ENCODE results near the gene MT2A.

Gene MT2A

GRCh38 chr16:56608043-56608875, at the start of gene MT2A:
Gene MT2A, plus strand, starts transcription at chr16:56608584. Its CDS starts 72 bp downstream, at chr16:56608656.
- TF ChIP-seq, protein P1, sequence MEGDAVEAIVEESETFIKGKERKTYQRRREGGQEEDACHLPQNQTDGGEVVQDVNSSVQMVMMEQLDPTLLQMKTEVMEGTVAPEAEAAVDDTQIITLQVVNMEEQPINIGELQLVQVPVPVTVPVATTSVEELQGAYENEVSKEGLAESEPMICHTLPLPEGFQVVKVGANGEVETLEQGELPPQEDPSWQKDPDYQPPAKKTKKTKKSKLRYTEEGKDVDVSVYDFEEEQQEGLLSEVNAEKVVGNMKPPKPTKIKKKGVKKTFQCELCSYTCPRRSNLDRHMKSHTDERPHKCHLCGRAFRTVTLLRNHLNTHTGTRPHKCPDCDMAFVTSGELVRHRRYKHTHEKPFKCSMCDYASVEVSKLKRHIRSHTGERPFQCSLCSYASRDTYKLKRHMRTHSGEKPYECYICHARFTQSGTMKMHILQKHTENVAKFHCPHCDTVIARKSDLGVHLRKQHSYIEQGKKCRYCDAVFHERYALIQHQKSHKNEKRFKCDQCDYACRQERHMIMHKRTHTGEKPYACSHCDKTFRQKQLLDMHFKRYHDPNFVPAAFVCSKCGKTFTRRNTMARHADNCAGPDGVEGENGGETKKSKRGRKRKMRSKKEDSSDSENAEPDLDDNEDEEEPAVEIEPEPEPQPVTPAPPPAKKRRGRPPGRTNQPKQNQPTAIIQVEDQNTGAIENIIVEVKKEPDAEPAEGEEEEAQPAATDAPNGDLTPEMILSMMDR (IDR thresholded peaks at IDR 0.05; ENCODE audit: low read length, missing control alignments) = no peak
- peak within 1 kb of the TSS; percentile 89 for H3K4me3 ChIP-seq (replicated peaks; ENCODE audit: low read depth, low read length)
- DNase-seq (ENCODE audit: low read depth) = peak; percentile 97

DNA sequence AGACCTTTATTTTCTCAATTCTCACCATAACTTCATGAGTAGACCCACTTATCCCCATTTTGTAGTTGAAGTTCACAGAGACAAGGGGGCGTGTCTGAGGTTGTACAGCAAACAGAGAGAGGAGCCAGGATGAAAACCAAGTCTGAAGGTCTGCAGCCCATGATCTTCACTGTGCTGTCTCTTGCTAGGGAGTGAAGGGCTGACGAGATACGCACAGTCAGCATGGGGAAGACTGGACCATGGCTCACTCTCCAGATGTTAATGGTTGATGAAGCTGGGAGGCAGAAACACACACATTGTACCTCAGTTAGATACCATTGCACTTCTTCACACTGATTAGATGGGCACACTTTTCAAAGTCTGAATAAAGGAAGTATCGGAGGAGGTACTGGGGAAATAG, 49.3 kb upstream of the MT2A start:
- no peak for DNase-seq (ENCODE audit: low read depth)
- no peak overlapping the region for H3K4me3 ChIP-seq (replicated peaks; ENCODE audit: low read depth, low read length)
- TF ChIP-seq, protein P1 (IDR thresholded peaks at IDR 0.05; ENCODE audit: low read length, missing control alignments) = no peak

DNA sequence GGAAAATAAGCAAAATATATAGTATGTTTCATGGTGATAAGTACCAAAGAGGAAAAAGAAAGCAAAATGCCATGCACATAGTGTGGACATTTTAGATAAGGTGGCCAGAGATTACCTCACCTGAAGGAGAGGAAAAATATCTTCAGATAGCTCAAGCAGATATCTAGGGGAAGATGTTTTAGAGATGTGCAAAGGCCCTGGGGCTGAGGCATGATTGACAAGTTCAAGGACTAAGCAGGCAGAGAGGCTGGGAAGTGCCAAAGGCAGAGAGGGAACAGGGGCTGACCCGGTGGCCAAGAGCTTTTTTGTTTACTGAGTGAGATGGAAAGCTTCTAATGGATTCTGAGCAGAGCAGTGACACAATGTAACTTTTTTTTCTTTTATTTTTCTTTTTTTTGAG, 47.9 kb upstream of the MT2A start:
- no peak for DNase-seq (ENCODE audit: low read depth)
- no peak overlapping the region for H3K4me3 ChIP-seq (replicated peaks; ENCODE audit: low read depth, low read length)
- TF ChIP-seq, protein P1 (IDR thresholded peaks at IDR 0.05; ENCODE audit: low read length, missing control alignments) = no peak

DNA sequence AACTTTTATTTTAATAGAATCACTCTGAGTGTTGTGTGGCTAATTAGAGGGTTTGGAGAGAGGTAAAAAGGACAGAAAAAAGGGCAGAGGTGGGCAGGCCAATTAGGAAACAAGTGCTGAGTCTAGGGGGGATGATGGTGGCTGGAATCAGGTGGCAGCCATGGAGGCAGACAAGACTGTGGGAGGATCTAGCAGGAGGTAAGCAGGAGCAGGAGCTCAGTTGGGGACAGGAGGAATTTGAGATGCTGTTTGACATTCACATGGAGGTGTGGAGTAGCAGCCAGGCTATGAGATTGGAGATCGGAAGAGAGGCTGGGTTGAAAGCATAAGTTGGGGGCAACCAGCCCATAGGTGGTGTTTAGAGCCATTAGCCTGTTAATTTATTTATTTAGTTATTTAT, 47.3 kb upstream of the MT2A start:
- no peak overlapping the region for H3K4me3 ChIP-seq (replicated peaks; ENCODE audit: low read depth, low read length)
- TF ChIP-seq, protein P1 (IDR thresholded peaks at IDR 0.05; ENCODE audit: low read length, missing control alignments) = no peak
- no peak for DNase-seq (ENCODE audit: low read depth)

DNA sequence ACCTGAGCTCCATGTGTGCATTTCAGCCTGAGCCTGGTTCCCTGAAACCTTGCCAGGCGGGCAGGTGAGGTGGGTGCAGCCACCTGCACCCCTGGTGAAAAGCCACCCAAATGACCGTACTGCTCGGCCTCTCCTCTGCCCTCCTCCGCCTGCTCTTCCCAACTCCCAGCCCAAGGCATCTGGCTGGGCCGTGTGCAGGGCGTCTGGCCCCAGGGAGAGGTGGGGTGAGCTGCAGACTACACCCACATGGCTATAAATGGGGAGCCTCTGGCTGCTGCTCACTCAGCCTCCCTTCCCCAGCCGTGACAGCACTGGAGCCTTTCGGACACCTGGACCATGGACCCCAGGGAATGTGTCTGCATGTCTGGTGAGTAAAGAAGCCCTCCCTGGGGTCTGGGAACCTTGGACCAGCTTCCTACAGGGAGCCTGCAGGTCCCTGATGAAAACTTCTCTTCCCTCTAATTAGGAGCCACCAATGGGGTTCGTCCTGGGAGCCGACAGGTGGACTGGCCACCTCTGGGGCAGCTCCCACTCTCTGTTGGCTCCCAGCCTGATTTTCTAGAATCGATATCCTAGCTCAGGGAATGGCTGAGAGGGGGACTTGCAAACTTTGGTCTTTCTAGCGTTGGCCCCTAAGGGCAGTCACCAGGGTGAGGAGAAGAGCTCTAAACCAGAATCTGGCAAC, 43.4 kb upstream of the MT2A start, which contains the start of gene MT4:
TSS of gene MT4 (plus strand) at position 281 of the 685 bp plus-strand sequence. CDS start at position 337, 56 bp downstream.
- DNase-seq (ENCODE audit: low read depth) = no peak
- TF ChIP-seq, protein P1 (IDR thresholded peaks at IDR 0.05; ENCODE audit: low read length, missing control alignments) = no peak
- no peak within 1 kb of the TSS for H3K4me3 ChIP-seq (replicated peaks; ENCODE audit: low read depth, low read length)

DNA sequence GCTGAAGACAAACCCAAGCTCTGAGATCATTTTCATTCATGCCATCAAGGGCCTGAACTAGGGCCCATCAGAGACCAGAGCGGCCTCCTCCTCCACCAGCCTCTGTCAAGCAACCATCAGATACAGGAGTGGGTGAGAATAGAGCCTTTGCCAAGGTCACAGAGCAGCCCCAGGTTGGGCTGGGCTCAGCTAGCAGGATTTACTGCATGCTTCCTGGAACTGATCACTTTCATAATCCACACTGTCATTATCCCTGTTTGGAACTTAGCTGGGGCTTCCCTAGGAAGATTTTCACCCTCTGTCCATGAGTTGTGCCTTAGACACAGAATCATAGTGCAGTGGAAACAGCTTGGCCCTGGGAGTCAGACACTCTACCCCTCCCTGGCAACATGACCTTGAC, 38.4 kb upstream of the MT2A start:
- DNase-seq (ENCODE audit: low read depth) = no peak
- no peak overlapping the region for H3K4me3 ChIP-seq (replicated peaks; ENCODE audit: low read depth, low read length)
- TF ChIP-seq, protein P1 (IDR thresholded peaks at IDR 0.05; ENCODE audit: low read length, missing control alignments) = no peak

Measured in fibroblast of pulmonary artery (primary cell).